GM19455 (cell line): ENCODE data around the gene CSPG4.
A peak's percentile ranks its signal among the peaks of the same experiment; 100 is the strongest.
"Not testable (repeated sequence)": the region's sequence is repeated elsewhere in the genome, so short reads cannot be mapped to it uniquely, and the experiment has no call there.

Source experiments
- ATAC-seq: cut with Tn5 transposase; IDR thresholded peaks from one replicate; pipeline ENCODE4 v1.9.1; 2021; ENCODE audit not compliant: unreplicated experiment

The CSPG4 gene, protein sequence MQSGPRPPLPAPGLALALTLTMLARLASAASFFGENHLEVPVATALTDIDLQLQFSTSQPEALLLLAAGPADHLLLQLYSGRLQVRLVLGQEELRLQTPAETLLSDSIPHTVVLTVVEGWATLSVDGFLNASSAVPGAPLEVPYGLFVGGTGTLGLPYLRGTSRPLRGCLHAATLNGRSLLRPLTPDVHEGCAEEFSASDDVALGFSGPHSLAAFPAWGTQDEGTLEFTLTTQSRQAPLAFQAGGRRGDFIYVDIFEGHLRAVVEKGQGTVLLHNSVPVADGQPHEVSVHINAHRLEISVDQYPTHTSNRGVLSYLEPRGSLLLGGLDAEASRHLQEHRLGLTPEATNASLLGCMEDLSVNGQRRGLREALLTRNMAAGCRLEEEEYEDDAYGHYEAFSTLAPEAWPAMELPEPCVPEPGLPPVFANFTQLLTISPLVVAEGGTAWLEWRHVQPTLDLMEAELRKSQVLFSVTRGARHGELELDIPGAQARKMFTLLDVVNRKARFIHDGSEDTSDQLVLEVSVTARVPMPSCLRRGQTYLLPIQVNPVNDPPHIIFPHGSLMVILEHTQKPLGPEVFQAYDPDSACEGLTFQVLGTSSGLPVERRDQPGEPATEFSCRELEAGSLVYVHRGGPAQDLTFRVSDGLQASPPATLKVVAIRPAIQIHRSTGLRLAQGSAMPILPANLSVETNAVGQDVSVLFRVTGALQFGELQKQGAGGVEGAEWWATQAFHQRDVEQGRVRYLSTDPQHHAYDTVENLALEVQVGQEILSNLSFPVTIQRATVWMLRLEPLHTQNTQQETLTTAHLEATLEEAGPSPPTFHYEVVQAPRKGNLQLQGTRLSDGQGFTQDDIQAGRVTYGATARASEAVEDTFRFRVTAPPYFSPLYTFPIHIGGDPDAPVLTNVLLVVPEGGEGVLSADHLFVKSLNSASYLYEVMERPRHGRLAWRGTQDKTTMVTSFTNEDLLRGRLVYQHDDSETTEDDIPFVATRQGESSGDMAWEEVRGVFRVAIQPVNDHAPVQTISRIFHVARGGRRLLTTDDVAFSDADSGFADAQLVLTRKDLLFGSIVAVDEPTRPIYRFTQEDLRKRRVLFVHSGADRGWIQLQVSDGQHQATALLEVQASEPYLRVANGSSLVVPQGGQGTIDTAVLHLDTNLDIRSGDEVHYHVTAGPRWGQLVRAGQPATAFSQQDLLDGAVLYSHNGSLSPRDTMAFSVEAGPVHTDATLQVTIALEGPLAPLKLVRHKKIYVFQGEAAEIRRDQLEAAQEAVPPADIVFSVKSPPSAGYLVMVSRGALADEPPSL (N-terminal part only)

GRCh38 chr15:75712668-75713337, at the start of gene CSPG4:
TSS of gene CSPG4 (minus strand) at chr15:75712848. CDS start at chr15:75712755, 93 bp downstream.
- no peak for ATAC-seq

GRCh38 chr15:75762357-75762718, 49.7 kb upstream of the CSPG4 start:
- not testable (repeated sequence) for ATAC-seq

DNA sequence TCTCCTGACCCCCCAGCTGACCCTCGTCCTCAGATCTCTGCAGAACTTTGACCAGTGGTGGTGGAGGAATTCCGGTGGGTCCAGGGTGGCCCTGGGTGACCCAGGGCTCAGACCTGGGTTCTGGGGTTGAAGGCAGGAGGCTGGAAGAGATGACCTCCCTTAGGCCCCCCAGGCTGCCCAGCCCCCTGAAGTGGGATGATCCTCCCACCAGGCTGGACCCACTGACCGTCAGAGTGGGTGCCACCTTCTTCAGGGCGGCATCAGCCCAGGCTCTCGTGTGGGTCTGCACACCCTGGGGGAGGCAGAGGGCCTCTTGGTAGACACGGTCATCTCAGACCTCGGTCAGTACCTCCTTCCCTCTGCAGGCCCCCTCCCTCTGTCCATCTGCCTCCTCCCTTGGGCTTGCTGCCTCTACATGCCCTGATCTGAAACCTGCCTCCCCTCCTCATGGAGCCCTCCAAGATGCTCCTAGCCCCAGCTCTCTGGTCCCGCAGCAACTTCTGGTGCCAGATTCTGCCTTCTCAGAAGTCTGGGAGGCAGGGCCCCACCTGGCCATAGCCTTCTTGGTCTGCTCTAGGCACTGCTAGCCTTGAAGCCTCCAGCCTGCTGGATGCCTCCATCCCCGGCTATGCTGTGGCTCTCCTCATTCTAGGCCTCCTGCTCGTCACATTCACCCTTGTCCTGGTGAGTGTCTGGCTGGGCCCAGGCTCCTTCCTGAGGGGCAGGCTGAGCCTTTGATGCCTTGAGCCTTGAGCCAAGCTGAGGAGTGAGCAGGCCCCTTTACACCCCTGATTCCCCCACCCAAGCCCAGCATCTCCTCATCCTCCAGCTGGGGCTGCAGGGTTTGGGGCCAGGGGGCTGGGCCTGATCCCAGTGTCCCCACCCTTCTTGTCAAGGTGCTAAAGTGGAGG, 49.1 kb upstream of the CSPG4 start:
- no peak for ATAC-seq

- no peak for ATAC-seq
These were observed 48.2 kb upstream of the CSPG4 start for GRCh38 chr15:75760704-75761435.

GRCh38 chr15:75760131-75760520, 47.5 kb upstream of the CSPG4 start:
- ATAC-seq = not testable (repeated sequence)

DNA sequence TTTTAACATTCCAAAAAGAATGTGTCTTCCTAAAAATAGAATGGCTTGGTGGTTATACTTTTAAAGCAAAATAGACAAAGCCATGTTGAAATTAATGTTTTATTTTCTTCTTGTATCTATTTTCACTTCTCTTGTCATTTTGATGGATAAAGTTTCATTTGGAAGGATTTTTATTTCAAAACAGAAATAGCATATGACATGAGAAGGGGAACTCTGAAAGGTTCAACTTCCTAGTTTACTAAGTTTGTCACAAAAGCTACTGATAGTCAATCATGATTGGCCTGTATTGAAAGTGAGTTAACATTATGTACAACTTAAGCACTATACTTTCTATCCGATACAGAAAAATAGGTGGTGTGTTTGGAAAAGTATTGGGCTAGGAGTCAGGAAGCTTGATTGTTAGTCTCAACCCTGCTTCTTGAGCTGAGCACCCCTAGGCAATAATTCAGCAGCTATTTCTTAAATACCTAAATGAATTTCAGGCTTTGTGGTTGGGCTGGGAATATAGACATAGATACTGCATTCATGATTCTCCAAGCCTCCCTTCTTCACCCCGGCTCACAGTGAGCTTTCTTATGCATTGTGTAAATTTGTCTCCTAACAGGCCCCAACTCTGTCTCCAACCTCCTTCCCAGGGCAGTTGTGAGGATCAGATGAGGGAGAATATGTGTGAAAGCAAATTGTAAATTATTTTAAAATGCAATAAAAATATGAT, 46.9 kb upstream of the CSPG4 start:
- no peak for ATAC-seq

DNA sequence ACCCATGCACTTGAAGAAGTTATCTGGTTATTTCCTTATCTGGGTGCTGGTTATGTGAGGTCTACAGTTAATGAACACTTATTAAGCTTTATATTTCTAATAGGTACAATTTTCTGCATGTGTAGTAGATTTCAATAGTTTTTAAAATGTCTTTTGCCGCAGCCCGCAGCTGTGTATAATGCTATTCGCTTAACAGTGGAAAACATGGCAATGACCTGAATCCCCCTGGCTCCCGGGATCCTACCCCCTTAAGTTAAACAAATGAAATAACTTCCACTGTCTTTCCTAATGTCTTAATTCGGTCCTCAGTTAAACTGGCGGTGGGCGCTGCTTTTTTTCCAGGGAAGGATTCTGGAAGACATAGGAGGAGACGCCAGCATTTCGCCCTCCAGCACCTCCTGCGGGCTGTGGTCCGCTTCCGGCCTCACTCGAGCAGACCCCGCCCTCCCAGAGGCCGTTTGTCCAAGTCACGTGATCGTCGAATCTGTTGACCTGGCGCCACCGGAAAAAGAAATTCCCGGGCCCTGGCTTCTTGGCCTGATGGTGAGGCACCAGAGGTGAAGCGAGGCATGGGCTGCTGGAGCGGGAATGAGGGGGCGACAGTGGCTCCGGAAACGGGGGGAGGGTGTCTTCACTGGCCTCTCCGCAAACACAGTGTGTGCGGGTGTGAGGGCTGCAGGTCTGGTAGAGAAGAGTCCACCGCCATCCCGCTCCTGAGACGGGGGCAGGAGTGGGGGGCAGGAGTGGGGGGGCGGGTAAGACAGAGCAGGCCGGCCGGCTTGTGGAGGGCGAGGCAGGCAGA, 45.6 kb upstream of the CSPG4 start:
- peak; percentile 90 for ATAC-seq

DNA sequence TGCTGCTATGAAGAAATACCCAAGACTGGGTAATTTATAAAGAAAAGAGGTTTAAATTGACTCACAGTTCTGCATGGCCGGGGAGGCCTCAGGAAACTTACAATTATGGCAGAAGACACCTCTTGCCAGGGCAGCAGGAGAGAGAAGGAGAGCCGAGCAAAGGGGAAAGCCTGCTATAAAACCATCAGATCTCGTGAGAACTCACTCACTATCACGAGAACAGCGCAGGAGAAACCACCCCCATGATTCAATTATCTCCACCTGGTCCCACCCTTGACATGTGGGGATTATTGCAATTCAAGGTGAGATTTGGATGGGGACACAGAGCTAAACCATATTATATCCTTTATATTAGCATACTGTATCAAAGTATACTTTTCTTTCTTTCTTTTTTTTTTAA, 42.2 kb upstream of the CSPG4 start:
- not testable (repeated sequence) for ATAC-seq

GRCh38 chr15:75753145-75753544, 40.5 kb upstream of the CSPG4 start:
- no peak for ATAC-seq

GRCh38 chr15:75751891-75752290, 39.2 kb upstream of the CSPG4 start:
- ATAC-seq = no peak

GRCh38 chr15:75751116-75751875, 38.6 kb upstream of the CSPG4 start:
- ATAC-seq = no peak

DNA sequence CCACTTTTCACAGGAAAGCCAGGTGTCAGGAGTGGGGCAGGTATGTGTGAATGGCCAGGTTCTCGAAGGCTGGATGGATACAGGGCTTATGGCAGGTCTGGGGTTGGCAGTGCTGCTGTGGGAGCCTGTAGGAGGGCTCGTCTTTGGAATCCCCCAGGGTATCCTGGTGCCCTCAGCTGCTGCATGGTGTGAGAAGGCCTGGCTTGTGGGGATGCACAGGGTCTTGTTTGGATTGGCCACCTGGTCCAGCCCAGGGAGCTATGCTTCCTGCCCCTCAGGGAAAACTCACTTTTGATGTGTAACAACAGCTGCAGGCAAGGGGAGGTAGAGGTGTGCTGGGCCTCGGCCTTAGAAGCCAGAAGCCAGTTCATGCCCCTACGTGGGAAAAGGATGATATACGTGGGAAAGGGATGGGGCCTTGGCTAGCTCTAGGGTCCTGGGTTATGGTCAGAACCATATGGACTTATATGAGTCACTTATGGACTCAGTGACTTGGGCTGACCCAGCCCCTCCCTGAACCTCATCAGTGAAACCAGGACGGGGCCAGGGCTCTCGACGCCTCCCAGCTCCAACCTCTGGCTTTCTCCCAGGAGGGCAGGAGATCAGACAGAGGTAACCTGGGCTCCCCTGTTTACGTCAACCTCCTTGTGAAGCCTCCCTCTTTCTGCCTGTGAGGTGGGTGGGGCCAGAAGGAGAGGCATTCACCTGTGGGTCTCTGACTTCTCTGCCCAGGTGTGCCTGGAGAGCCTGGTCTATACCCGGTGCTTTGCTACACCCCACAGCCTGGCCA, 37.8 kb upstream of the CSPG4 start:
- no peak for ATAC-seq

- ATAC-seq = no peak
These were observed 37.2 kb upstream of the CSPG4 start for GRCh38 chr15:75749820-75750219.

DNA sequence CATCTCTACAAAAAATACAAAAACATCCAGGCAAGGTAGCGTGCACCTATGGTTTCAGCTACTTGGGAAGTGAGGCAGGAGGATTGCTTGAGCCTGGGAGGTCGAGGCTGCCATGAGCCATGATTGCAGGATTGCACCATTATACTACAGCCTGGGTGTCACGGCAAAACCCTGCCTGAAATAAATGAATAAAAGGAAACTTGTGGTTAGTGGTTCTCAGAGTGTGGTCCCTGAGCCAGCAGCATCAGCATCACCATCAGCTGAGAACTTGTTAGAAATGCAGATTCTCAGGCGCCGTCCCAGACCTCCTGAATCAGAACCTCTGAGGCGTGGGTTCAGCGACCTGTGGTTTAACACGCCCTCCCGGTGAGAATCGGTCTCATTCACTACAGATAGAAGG, 36.2 kb upstream of the CSPG4 start:
- not testable (repeated sequence) for ATAC-seq

DNA sequence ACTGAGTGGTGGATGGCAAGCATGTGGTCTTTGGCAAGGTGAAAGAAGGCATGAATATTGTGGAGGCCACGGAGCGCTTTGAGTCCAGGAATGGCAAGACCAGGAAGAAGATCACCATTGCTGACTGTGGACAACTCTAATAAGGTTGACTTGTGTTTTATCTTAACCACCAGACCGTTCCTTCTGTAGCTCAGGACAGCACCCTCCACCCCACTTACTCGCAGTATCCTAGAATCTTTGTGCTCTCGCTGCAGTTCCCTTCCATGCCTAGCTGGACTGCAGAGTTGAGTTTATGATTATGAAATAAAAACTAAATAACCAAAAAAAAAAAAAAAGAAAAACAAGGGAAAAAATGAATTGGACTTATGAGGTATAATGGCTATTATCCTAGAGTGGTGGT, 34.5 kb upstream of the CSPG4 start:
- ATAC-seq = not testable (repeated sequence)

GRCh38 chr15:75745305-75745704, 32.7 kb upstream of the CSPG4 start:
- no peak for ATAC-seq
